Kidney epithelial cell (primary cell): ENCODE results near the gene HOMER3. TPM values are rescaled to one million over a fixed set of nuclear protein-coding genes. Genes with fewer than 3 reads are reported as not detected.

Source experiments
- DNase-seq: peaks from one replicate; pipeline ENCODE4 v3.0.0-alpha.2; 2010; ENCODE audit warnings: low read depth
- H3K27me3 ChIP-seq: 2 replicates; pipeline ENCODE4 v1.6.0; 2011; ENCODE audit warnings: low read length; ENCODE audit not compliant: control insufficient read depth, insufficient read depth
- H3K36me3 ChIP-seq: 2 replicates; pipeline ENCODE4 v1.5.1; 2011; ENCODE audit warnings: low read length; ENCODE audit not compliant: control insufficient read depth, insufficient read depth
- H3K4me3 ChIP-seq: 2 replicates; pipeline ENCODE4 v1.5.1; 2011; ENCODE audit warnings: low read depth, mild to moderate bottlenecking, control low read depth, low read length
- CTCF ChIP-seq: IDR thresholded peaks from 2 replicates; pipeline ENCODE4 v1.5.1; 2011; ENCODE audit warnings: mild to moderate bottlenecking, moderate library complexity, low read length, control low read depth, inconsistent platforms; ENCODE audit not compliant: insufficient read depth, poor library complexity, severe bottlenecking
- total RNA-seq: library from RNA; depleted of rRNA; stranded (reverse); fragments of >200 nt; gene quantifications from 2 replicates; pipeline ENCODE4 v1.2.3, GENCODE V29; 2015

HOMER3 gene
- total RNA-seq, 1 donor from 2014 or later, result 109 TPM

- H3K27me3 ChIP-seq, result peaks cover 32% of the 10 kb centered on the region
- H3K4me3 ChIP-seq, result no peak overlapping the region
- TF ChIP-seq CTCF, result no peak
- no peak for DNase-seq
- H3K36me3 ChIP-seq, result no peaks in the 10 kb centered on the region
Measured at GRCh38 chr19:18893587-18894253, 47.3 kb downstream of the HOMER3 start.

GRCh38 chr19:18889949-18890745, 50.9 kb downstream of the HOMER3 start:
- no peak for TF ChIP-seq CTCF
- DNase-seq, result no peak
- H3K36me3 ChIP-seq, result no peaks in the 10 kb centered on the region
- peaks cover 21% of the 10 kb centered on the region for H3K27me3 ChIP-seq
- no peak overlapping the region for H3K4me3 ChIP-seq

- H3K36me3 ChIP-seq, result no peaks in the 10 kb centered on the region
- no peak for TF ChIP-seq CTCF
- peaks cover 2% of the 10 kb centered on the region for H3K27me3 ChIP-seq
- DNase-seq, result no peak
- H3K4me3 ChIP-seq, result no peak overlapping the region
Measured at GRCh38 chr19:18886972-18887371, 54.0 kb downstream of the HOMER3 start.

- H3K36me3 ChIP-seq, result no peaks in the 10 kb centered on the region
- no peak overlapping the region for H3K4me3 ChIP-seq
- H3K27me3 ChIP-seq, result peaks cover 2% of the 10 kb centered on the region
- TF ChIP-seq CTCF, result no peak
- DNase-seq, result no peak
Measured at GRCh38 chr19:18883526-18884304, 57.3 kb downstream of the HOMER3 start.

GRCh38 chr19:18881491-18881890, 59.5 kb downstream of the HOMER3 start:
- Histone ChIP-seq H3K4me3 (no peak overlapping the region), H3K36me3 (no peaks in the 10 kb centered on the region), H3K27me3 (peaks cover 2% of the 10 kb centered on the region)
- TF ChIP-seq CTCF, result no peak
- no peak for DNase-seq
